SK-N-SH (cell line): Measurements from ENCODE around the gene TNFAIP8L3. TPM values are rescaled to one million over a fixed set of nuclear protein-coding genes. Genes with fewer than 3 reads are reported as not detected.
A peak's percentile ranks its signal among the peaks of the same experiment; 100 is the strongest.

Experiments
- CTCF ChIA-PET: fragments of 300-600, 350-600 bp; formaldehyde crosslinking; extraction: SDS; loops from one replicate; lab custom pipeline; 2021; lab: Yijun Ruan, JAX
- POLR2A ChIA-PET: fragments of 350-600 bp; sonication (Branson Sonifier 250); formaldehyde crosslinking; extraction: SDS; loops from one replicate; lab custom pipeline; 2020; ENCODE audit warnings: antibody characterized with exemption, inconsistent platforms; lab: Yijun Ruan, JAX
- DNase-seq: peaks from one replicate; pipeline ENCODE4 v3.0.0; 2012
- H2AFZ ChIP-seq: fragments of 200-600 bp; sonication (generic); 2 replicates; pipeline ENCODE4 v1.8.1; 2016; ENCODE audit warnings: antibody characterized with exemption, mild to moderate bottlenecking, low read depth
- H3F3A ChIP-seq: fragments of 200-600 bp; sonication (generic); replicated peaks from 2 replicates; pipeline ENCODE3; 2016; ENCODE audit warnings: antibody characterized with exemption, mild to moderate bottlenecking; ENCODE audit not compliant: insufficient read depth
- H3K27ac ChIP-seq, 2 experiments: fragments of 200-500 bp in 1 of 2; fragments of 200-600 bp in 1 of 2; sonication (Bioruptor generic) in 1 of 2; sonication (generic), shearing (Covaris generic) in 1 of 2; 2 replicates each; pipeline versions ENCODE4 v1.5.1 to v1.6.1; 2014 to 2016; ENCODE audit warnings: low read depth in 2 of 2, inconsistent platforms in 1 of 2, low read length in 1 of 2, mild to moderate bottlenecking in 1 of 2, mixed read lengths in 1 of 2
- H3K27me3 ChIP-seq: fragments of 200-600 bp; sonication (generic), shearing (Covaris generic); 2 replicates; pipeline ENCODE4 v1.6.1; 2016; ENCODE audit warnings: mixed run types; ENCODE audit not compliant: insufficient read depth
- H3K36me3 ChIP-seq, 2 experiments: fragments of 200-500 bp in 1 of 2; fragments of 200-600 bp in 1 of 2; sonication (Bioruptor generic) in 1 of 2; sonication (generic) in 1 of 2; replicated peaks in 1 of 2; 2 replicates each; pipeline versions ENCODE3 to v1.5.1; 2014 to 2016; ENCODE audit warnings: low read length in 1 of 2, mild to moderate bottlenecking in 1 of 2; ENCODE audit not compliant: insufficient read depth in 2 of 2, control insufficient read depth in 1 of 2
- H3K4me1 ChIP-seq, 2 experiments: fragments of 200-500 bp in 1 of 2; fragments of 200-600 bp in 1 of 2; sonication (Bioruptor generic) in 1 of 2; sonication (generic), shearing (Covaris generic) in 1 of 2; 2 replicates each; pipeline versions ENCODE4 v1.5.1 to v1.6.1; 2014 to 2016; ENCODE audit warnings: low read depth in 1 of 2, low read length in 1 of 2, mixed run types in 1 of 2; ENCODE audit not compliant: insufficient read depth in 2 of 2, control insufficient read depth in 1 of 2
- H3K4me2 ChIP-seq: fragments of 200-600 bp; sonication (generic), shearing (Covaris generic); 2 replicates; pipeline ENCODE4 v1.6.1; 2017; ENCODE audit warnings: mixed run types
- H3K4me3 ChIP-seq, 2 experiments: fragments of 200-500 bp in 1 of 2; fragments of 200-600 bp in 1 of 2; sonication (Bioruptor generic) in 1 of 2; sonication (generic), shearing (Covaris generic) in 1 of 2; 2 replicates each; pipeline versions ENCODE4 v1.5.1 to v1.8.1; 2014 to 2016; ENCODE audit warnings: low read depth in 2 of 2, inconsistent platforms in 1 of 2, low read length in 1 of 2, mild to moderate bottlenecking in 1 of 2, mixed read lengths in 1 of 2, moderate library complexity in 1 of 2
- H3K79me2 ChIP-seq: fragments of 200-600 bp; sonication (generic); 2 replicates; pipeline ENCODE4 v1.8.1; 2017; ENCODE audit warnings: mild to moderate bottlenecking; ENCODE audit not compliant: insufficient read depth
- H3K9ac ChIP-seq: fragments of 200-600 bp; sonication (generic); 2 replicates; pipeline ENCODE4 v1.6.1; 2017; ENCODE audit warnings: mixed run types
- H3K9me2 ChIP-seq: fragments of 200-600 bp; sonication (generic); 2 replicates; pipeline ENCODE4 v1.6.1; 2017; ENCODE audit warnings: mixed run types
- H3K9me3 ChIP-seq: fragments of 200-600 bp; sonication (generic); 2 replicates; pipeline ENCODE4 v1.6.1; 2017; ENCODE audit warnings: mixed run types, mild to moderate bottlenecking, moderate library complexity
- H4K20me1 ChIP-seq: fragments of 200-600 bp; sonication (generic); 2 replicates; pipeline ENCODE4 v1.6.1; 2017; ENCODE audit warnings: mild to moderate bottlenecking, mixed run types; ENCODE audit not compliant: insufficient read depth
- EP300 ChIP-seq, 2 experiments: IDR thresholded peaks; 2 replicates each; pipeline versions ENCODE4 v1.4.0 to v1.6.1; 2012; ENCODE audit warnings: borderline replicate concordance in 1 of 2, low read depth in 1 of 2, low read length in 1 of 2
- FOSL2 ChIP-seq: IDR thresholded peaks from 2 replicates; pipeline ENCODE4 v1.4.0; 2012; ENCODE audit warnings: low read depth, mild to moderate bottlenecking, moderate library complexity, borderline replicate concordance
- FOXM1 ChIP-seq: IDR thresholded peaks from 2 replicates; pipeline ENCODE4 v1.4.0; 2012; ENCODE audit warnings: low read depth, mild to moderate bottlenecking
- JUND ChIP-seq: IDR thresholded peaks from 2 replicates; pipeline ENCODE4 v1.4.0; 2012
- MEF2A ChIP-seq: IDR thresholded peaks from 2 replicates; pipeline ENCODE4 v1.4.0; 2012; ENCODE audit warnings: low read depth, borderline replicate concordance
- MXI1 ChIP-seq: IDR thresholded peaks from 2 replicates; pipeline ENCODE4 v1.6.1; 2012; ENCODE audit warnings: mild to moderate bottlenecking, low read depth, low read length, improper control_type of control experiment
- NFIC ChIP-seq: IDR thresholded peaks from 2 replicates; pipeline ENCODE4 v1.4.0; 2012; ENCODE audit warnings: borderline replicate concordance
- SIN3A ChIP-seq: IDR thresholded peaks from 2 replicates; pipeline ENCODE4 v1.6.1; 2012; ENCODE audit warnings: low read depth, mild to moderate bottlenecking, low read length, moderate library complexity, borderline replicate concordance
- SMC3 ChIP-seq: IDR thresholded peaks from 2 replicates; pipeline ENCODE4 v1.6.1; 2012; ENCODE audit warnings: low read depth, low read length, improper control_type of control experiment
- TCF12 ChIP-seq: IDR thresholded peaks from 2 replicates; pipeline ENCODE4 v1.4.0; 2012
- TEAD4 ChIP-seq: IDR thresholded peaks from 2 replicates; pipeline ENCODE4 v1.4.0; 2012; ENCODE audit warnings: mild to moderate bottlenecking, borderline replicate concordance; ENCODE audit not compliant: insufficient read depth
- YY1 ChIP-seq: IDR thresholded peaks from 2 replicates; pipeline ENCODE4 v1.4.0; 2012; ENCODE audit warnings: low read depth, mild to moderate bottlenecking
- WGBS: methylation state at CpG from one replicate; pipeline ENCODE4 v1.1.6; 2017; ENCODE audit warnings: low lambda C conversion rate; 5-methylcytosine and 5-hydroxymethylcytosine counted together
- polyA plus RNA-seq, 3 experiments: library from polyadenylated mRNA; depleted of rRNA; stranded (reverse); fragments of >200 nt; gene quantifications; 2 replicates each; pipeline ENCODE4 v1.2.3, GENCODE V29; 2012
- TF ChIP-seq, protein P1 (sequence below): IDR thresholded peaks from 2 replicates; pipeline ENCODE4 v1.4.0; 2012; ENCODE audit warnings: low read depth
- TF ChIP-seq, protein P2 (sequence below): IDR thresholded peaks from 2 replicates; pipeline ENCODE4 v1.4.0; 2012; ENCODE audit warnings: low read depth, borderline replicate concordance
- TF ChIP-seq, protein P3 (sequence below): IDR thresholded peaks from 2 replicates; pipeline ENCODE4; 2012
- TF ChIP-seq, protein P4 (sequence below): IDR thresholded peaks from 2 replicates; pipeline ENCODE4 v1.4.0; 2012; ENCODE audit warnings: low read depth, borderline replicate concordance
- TF ChIP-seq, protein P5 (sequence below): fragments of 150-350 bp; IDR thresholded peaks from 2 replicates; pipeline ENCODE4 v1.6.1; 2017; ENCODE audit warnings: antibody characterized with exemption, low read length, low read depth, borderline replicate concordance
- TF ChIP-seq, protein P6 (sequence below): fragments of 150-350 bp; IDR thresholded peaks from 2 replicates; pipeline ENCODE4 v1.6.1; 2016; ENCODE audit warnings: mild to moderate bottlenecking, low read depth, low read length

TNFAIP8L3 gene
- polyA plus RNA-seq, 1 of the 3 experiments (the other 2 are of a cell fraction) = 0.08 TPM

DNA sequence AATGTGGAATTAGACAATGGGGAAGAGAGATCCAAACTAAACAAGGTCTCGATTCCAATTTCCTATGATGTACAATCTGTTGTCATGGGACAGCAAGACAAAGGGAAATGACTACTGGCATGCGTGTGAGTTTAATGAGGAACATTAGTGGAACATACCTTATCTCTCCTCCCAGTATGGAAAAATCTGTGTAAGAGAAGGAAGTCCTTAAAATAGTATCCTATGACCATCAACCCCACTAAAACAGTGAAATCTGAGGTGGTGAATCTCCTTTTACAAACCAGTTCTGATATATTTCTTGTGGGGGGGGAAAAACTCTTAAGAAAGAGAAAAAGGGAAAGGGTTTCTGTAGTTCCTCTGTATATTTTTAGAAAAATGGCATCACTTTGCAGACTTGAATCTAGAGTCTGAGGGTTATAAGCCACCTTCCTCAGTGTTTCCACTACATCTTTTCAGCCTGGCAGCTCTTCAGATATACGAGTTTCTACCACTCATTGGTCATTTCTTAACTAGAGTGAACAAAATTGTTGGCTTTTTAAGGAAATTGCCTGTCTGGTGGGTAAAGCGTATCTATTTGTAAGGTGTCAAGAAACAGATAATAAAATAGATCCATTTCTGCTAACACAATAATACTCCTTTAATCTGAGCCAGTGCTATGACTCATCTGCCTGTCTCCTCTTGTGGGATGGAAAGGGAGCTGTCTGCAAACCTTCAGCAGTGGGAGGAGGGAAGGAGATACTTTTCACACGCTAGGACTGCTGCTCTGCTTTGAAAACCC lies 3.0 kb upstream of the TNFAIP8L3 start:
- no peak overlapping the region for H3K9ac ChIP-seq
- peaks cover 5% of the 10 kb centered on the region; the same call in 1 of the 2 replicates for H3K27me3 ChIP-seq
- H3K4me1 ChIP-seq = peaks cover 3 to 8% of the 10 kb centered on the region in 2 experiments; a peak in 1 of 4 replicates
- TF ChIP-seq FOXM1 (no peak), TCF12 (peak; percentile 36), FOSL2 (peak; percentile 75; the same call in 1 of the 2 replicates), NFIC (no peak), SMC3 (no peak), JUND (peak; percentile 51)
- TF ChIP-seq, protein P1, sequence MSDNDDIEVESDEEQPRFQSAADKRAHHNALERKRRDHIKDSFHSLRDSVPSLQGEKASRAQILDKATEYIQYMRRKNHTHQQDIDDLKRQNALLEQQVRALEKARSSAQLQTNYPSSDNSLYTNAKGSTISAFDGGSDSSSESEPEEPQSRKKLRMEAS = no peak
- TF ChIP-seq, protein P2, sequence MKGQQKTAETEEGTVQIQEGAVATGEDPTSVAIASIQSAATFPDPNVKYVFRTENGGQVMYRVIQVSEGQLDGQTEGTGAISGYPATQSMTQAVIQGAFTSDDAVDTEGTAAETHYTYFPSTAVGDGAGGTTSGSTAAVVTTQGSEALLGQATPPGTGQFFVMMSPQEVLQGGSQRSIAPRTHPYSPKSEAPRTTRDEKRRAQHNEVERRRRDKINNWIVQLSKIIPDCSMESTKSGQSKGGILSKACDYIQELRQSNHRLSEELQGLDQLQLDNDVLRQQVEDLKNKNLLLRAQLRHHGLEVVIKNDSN = no peak
- TF ChIP-seq, protein P3, sequence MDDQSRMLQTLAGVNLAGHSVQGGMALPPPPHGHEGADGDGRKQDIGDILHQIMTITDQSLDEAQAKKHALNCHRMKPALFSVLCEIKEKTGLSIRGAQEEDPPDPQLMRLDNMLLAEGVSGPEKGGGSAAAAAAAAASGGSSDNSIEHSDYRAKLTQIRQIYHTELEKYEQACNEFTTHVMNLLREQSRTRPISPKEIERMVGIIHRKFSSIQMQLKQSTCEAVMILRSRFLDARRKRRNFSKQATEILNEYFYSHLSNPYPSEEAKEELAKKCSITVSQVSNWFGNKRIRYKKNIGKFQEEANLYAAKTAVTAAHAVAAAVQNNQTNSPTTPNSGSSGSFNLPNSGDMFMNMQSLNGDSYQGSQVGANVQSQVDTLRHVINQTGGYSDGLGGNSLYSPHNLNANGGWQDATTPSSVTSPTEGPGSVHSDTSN = peak; percentile 64
- H3K4me2 ChIP-seq = peak overlapping the region; percentile 30; the same call in 1 of the 2 replicates
- no peaks in the 10 kb centered on the region for H3K9me3 ChIP-seq
- H4K20me1 ChIP-seq = no peaks in the 10 kb centered on the region
- H2AFZ ChIP-seq = no peak overlapping the region
- peaks cover 17% of the 10 kb centered on the region for H3F3A ChIP-seq
- ChIA-PET CTCF (interaction anchor here (0.8 to 1.5 kb wide), 3 partner anchors 12 to 35 kb away, joined by 3 to 6 read pairs (median 3); no protein-coding TSS in a partner anchor), POLR2A (no interaction called here)
- 30% methylated on average over 5 of the region's 5 CpGs for WGBS
- H3K27ac ChIP-seq = peak overlapping the region in 1 of 2 experiments; percentile 64; a peak in 2 of 4 replicates
- H3K36me3 ChIP-seq = no peaks in the 10 kb centered on the region
- no peaks in the 10 kb centered on the region for H3K79me2 ChIP-seq
- no peaks in the 10 kb centered on the region for H3K9me2 ChIP-seq
- H3K4me3 ChIP-seq = no peak overlapping the region
- DNase-seq = no peak

DNA sequence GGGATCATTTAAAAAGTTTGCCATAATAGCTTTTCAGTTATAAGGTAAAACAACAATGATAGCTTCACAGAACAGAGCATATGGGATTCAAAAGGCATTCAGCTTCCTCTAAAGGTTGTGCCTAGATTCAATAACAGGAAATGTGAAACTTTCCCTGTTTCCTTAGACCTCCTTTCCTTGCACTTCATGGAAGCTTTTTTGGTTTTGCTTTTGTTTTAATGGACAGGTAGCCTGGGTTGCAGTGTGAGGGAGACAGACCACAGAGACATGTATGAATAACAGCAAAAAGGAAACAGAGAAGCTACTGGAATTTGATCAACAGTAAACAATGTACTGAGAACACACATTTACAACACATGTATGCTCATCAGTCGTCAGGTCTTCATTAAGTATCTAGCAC lies 2.3 kb upstream of the TNFAIP8L3 start:
- no peak overlapping the region for H3K9ac ChIP-seq
- H3K4me3 ChIP-seq = no peak overlapping the region
- peak overlapping the region; percentile 30; the same call in 1 of the 2 replicates for H3K4me2 ChIP-seq
- H2AFZ ChIP-seq = no peak overlapping the region
- H3K27ac ChIP-seq = peak overlapping the region in 1 of 2 experiments; percentile 64; a peak in 2 of 4 replicates
- H3F3A ChIP-seq = peaks cover 12% of the 10 kb centered on the region
- peaks cover 3 to 8% of the 10 kb centered on the region in 2 experiments; a peak in 1 of 4 replicates for H3K4me1 ChIP-seq
- H3K79me2 ChIP-seq = no peaks in the 10 kb centered on the region
- DNase-seq = no peak
- ChIA-PET POLR2A (no interaction called here), CTCF (interaction anchor here (1.1 to 1.5 kb wide), 3 partner anchors 11 to 36 kb away, joined by 3 to 6 read pairs (median 5); no protein-coding TSS in a partner anchor)
- no peaks in the 10 kb centered on the region for H3K9me2 ChIP-seq
- H3K36me3 ChIP-seq = no peaks in the 10 kb centered on the region
- WGBS = 43% methylated on average over 1 of the region's 1 CpG
- H4K20me1 ChIP-seq = no peaks in the 10 kb centered on the region
- peaks cover 5% of the 10 kb centered on the region; the same call in 1 of the 2 replicates for H3K27me3 ChIP-seq
- TF ChIP-seq, protein P2 = no peak
- TF ChIP-seq MXI1 (no peak), TEAD4 (no peak), MEF2A (no peak), TCF12 (no peak), SIN3A (no peak), EP300 (IDR thresholded peaks at IDR 0.05; ENCODE audit: borderline replicate concordance in 1 of 2, low read depth in 1 of 2, low read length in 1 of 2) (no peak), YY1 (no peak)
- TF ChIP-seq, protein P4, sequence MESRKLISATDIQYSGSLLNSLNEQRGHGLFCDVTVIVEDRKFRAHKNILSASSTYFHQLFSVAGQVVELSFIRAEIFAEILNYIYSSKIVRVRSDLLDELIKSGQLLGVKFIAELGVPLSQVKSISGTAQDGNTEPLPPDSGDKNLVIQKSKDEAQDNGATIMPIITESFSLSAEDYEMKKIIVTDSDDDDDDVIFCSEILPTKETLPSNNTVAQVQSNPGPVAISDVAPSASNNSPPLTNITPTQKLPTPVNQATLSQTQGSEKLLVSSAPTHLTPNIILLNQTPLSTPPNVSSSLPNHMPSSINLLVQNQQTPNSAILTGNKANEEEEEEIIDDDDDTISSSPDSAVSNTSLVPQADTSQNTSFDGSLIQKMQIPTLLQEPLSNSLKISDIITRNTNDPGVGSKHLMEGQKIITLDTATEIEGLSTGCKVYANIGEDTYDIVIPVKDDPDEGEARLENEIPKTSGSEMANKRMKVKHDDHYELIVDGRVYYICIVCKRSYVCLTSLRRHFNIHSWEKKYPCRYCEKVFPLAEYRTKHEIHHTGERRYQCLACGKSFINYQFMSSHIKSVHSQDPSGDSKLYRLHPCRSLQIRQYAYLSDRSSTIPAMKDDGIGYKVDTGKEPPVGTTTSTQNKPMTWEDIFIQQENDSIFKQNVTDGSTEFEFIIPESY = no peak
- TF ChIP-seq, protein P5, sequence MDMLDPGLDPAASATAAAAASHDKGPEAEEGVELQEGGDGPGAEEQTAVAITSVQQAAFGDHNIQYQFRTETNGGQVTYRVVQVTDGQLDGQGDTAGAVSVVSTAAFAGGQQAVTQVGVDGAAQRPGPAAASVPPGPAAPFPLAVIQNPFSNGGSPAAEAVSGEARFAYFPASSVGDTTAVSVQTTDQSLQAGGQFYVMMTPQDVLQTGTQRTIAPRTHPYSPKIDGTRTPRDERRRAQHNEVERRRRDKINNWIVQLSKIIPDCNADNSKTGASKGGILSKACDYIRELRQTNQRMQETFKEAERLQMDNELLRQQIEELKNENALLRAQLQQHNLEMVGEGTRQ = no peak
- TF ChIP-seq, protein P6, sequence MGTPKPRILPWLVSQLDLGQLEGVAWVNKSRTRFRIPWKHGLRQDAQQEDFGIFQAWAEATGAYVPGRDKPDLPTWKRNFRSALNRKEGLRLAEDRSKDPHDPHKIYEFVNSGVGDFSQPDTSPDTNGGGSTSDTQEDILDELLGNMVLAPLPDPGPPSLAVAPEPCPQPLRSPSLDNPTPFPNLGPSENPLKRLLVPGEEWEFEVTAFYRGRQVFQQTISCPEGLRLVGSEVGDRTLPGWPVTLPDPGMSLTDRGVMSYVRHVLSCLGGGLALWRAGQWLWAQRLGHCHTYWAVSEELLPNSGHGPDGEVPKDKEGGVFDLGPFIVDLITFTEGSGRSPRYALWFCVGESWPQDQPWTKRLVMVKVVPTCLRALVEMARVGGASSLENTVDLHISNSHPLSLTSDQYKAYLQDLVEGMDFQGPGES = no peak
- H3K9me3 ChIP-seq = no peaks in the 10 kb centered on the region
